Osteocyte (in vitro differentiated cells): ENCODE results near the gene ORC1. TPM values are rescaled to one million over a fixed set of nuclear protein-coding genes. Genes with fewer than 3 reads are reported as not detected.

ENCODE experiments used
- DNase-seq: peaks from one replicate; pipeline ENCODE4 v3.0.0; 2021; ENCODE audit warnings: mixed read lengths; ENCODE audit not compliant: unreplicated experiment; ENCODE audit errors: extremely low spot score
- H3K27ac Mint-ChIP-seq: one replicate; pipeline ENCODE4 v1.8.0; 2021; ENCODE audit warnings: mild to moderate bottlenecking, mixed read lengths; ENCODE audit not compliant: unreplicated experiment
- H3K27me3 Mint-ChIP-seq: one replicate; pipeline ENCODE4 v1.8.0; 2021; ENCODE audit warnings: mixed read lengths; ENCODE audit not compliant: unreplicated experiment
- H3K36me3 Mint-ChIP-seq: one replicate; pipeline ENCODE4 v1.8.0; 2021; ENCODE audit warnings: mixed read lengths; ENCODE audit not compliant: unreplicated experiment
- H3K4me1 Mint-ChIP-seq: one replicate; pipeline ENCODE4 v1.8.0; 2021; ENCODE audit warnings: mixed read lengths; ENCODE audit not compliant: unreplicated experiment
- H3K4me3 Mint-ChIP-seq: one replicate; pipeline ENCODE4 v1.8.0; 2021; ENCODE audit warnings: mild to moderate bottlenecking, moderate library complexity, mixed read lengths; ENCODE audit not compliant: unreplicated experiment
- H3K9me3 Mint-ChIP-seq: one replicate; pipeline ENCODE4 v1.8.0; 2021; ENCODE audit warnings: mixed read lengths; ENCODE audit not compliant: unreplicated experiment
- total RNA-seq: library from RNA; stranded (reverse); gene quantifications from 2 replicates; pipeline ENCODE4 v1.2.1, GENCODE V29; 2021
- TF ChIP-seq, protein P1 (sequence below): fragments of 200-600 bp; sonication (generic); IDR thresholded peaks from 2 replicates; pipeline ENCODE4 v1.5.0; 2021; ENCODE audit warnings: antibody characterized with exemption, mild to moderate bottlenecking, moderate library complexity

The ORC1 gene
- total RNA-seq, 1 donor from 2014 or later: 3.0 TPM

DNA sequence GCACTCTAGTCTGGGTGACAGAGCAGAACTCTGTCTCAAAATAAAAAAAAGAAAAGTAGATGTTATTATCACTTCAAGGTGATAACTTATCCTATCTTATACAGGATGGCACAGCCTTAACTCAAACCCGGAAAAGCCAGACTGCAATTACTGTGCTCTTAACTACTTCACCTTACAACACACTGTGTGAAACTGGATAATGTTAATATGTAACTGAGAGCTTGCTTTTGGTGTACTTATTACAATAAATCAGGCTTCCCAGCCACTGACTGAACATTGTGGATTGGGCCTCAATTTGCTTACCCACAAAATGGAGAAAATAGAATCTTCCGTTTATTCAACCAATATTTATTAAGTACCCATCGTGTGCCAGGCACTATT is 1.4 kb downstream of the ORC1 start:
- H3K4me1 Mint-ChIP-seq: peaks cover 34% of the 10 kb centered on the region
- TF ChIP-seq, protein P1, sequence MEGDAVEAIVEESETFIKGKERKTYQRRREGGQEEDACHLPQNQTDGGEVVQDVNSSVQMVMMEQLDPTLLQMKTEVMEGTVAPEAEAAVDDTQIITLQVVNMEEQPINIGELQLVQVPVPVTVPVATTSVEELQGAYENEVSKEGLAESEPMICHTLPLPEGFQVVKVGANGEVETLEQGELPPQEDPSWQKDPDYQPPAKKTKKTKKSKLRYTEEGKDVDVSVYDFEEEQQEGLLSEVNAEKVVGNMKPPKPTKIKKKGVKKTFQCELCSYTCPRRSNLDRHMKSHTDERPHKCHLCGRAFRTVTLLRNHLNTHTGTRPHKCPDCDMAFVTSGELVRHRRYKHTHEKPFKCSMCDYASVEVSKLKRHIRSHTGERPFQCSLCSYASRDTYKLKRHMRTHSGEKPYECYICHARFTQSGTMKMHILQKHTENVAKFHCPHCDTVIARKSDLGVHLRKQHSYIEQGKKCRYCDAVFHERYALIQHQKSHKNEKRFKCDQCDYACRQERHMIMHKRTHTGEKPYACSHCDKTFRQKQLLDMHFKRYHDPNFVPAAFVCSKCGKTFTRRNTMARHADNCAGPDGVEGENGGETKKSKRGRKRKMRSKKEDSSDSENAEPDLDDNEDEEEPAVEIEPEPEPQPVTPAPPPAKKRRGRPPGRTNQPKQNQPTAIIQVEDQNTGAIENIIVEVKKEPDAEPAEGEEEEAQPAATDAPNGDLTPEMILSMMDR: no peak
- no peaks in the 10 kb centered on the region for H3K27me3 Mint-ChIP-seq
- DNase-seq: no peak
- H3K9me3 Mint-ChIP-seq: no peaks in the 10 kb centered on the region
- no peak overlapping the region for H3K27ac Mint-ChIP-seq
- peak overlapping the region; percentile 100 for H3K4me3 Mint-ChIP-seq
- peaks cover 7% of the 10 kb centered on the region for H3K36me3 Mint-ChIP-seq

GRCh38 chr1:52400131-52400530 is 4.1 kb downstream of the ORC1 start:
- DNase-seq: no peak
- Mint-ChIP-seq H3K36me3 (peaks cover 4% of the 10 kb centered on the region), H3K27me3 (no peaks in the 10 kb centered on the region), H3K27ac (no peak overlapping the region), H3K4me3 (no peak overlapping the region), H3K9me3 (no peaks in the 10 kb centered on the region), H3K4me1 (peaks cover 19% of the 10 kb centered on the region)
- TF ChIP-seq, protein P1: no peak

- Mint-ChIP-seq H3K27ac (no peak overlapping the region), H3K4me3 (no peak overlapping the region), H3K4me1 (peaks cover 14% of the 10 kb centered on the region), H3K27me3 (no peaks in the 10 kb centered on the region), H3K9me3 (no peaks in the 10 kb centered on the region), H3K36me3 (peaks cover 4% of the 10 kb centered on the region)
- DNase-seq: no peak
- TF ChIP-seq, protein P1: no peak
These were observed 4.6 kb downstream of the ORC1 start for GRCh38 chr1:52399629-52400028.

DNA sequence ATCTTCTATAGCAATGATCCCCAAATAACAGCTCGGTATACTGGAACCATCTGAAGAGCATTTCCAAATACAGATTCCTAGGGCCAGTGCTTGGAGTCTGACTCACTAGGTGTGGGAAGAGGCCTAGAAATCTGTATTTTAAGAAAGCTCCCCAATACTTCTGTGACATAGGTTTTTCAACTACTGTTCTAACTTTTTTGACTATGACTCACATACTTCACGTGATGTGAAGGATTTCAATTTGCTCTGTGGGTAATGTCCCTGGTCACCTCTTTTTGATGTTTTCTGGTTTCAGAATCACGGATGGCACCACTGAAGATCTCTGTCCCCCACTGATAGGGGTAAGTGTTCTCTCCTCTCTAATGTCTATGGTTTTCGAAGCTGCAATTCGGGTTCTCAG is 11.0 kb downstream of the ORC1 start:
- no peak overlapping the region for H3K27ac Mint-ChIP-seq
- H3K27me3 Mint-ChIP-seq: no peaks in the 10 kb centered on the region
- DNase-seq: no peak
- TF ChIP-seq, protein P1: no peak
- H3K9me3 Mint-ChIP-seq: no peaks in the 10 kb centered on the region
- H3K4me3 Mint-ChIP-seq: no peak overlapping the region
- H3K36me3 Mint-ChIP-seq: peaks cover 5% of the 10 kb centered on the region
- no peaks in the 10 kb centered on the region for H3K4me1 Mint-ChIP-seq

- no peaks in the 10 kb centered on the region for H3K9me3 Mint-ChIP-seq
- H3K4me1 Mint-ChIP-seq: no peaks in the 10 kb centered on the region
- no peaks in the 10 kb centered on the region for H3K27me3 Mint-ChIP-seq
- no peak overlapping the region for H3K27ac Mint-ChIP-seq
- H3K4me3 Mint-ChIP-seq: no peak overlapping the region
- DNase-seq: no peak
- TF ChIP-seq, protein P1: no peak
- H3K36me3 Mint-ChIP-seq: peaks cover 2% of the 10 kb centered on the region
These were observed 17.8 kb downstream of the ORC1 start for GRCh38 chr1:52386458-52386857.
